ENCODE results near the gene APOB.

The APOB gene

GRCh38 chr2:21072477-21073242, 28.8 kb upstream of the APOB start:
- H3K36me3 ChIP-seq = no peaks in the 10 kb centered on the region
- DNase-seq = no peak
- peaks cover 18% of the 10 kb centered on the region for H3K27me3 ChIP-seq (ENCODE audit: insufficient read depth, low read depth, severe bottlenecking)
- H3K9me3 ChIP-seq (ENCODE audit: severe bottlenecking) = no peaks in the 10 kb centered on the region
- 0 out of 2 replicates have a peak, but pooled peaks have one; percentile 8 for TF ChIP-seq CTCF (IDR thresholded peaks at IDR 0.05; ENCODE audit: low read depth, low read length)
- H3K4me3 ChIP-seq (ENCODE audit: low read depth, low read length) = no peak overlapping the region
- H3K27ac ChIP-seq = no peak overlapping the region

- TF ChIP-seq CTCF (IDR thresholded peaks at IDR 0.05; ENCODE audit: low read depth, low read length) = no peak
- Histone ChIP-seq H3K27me3 (ENCODE audit: insufficient read depth, low read depth, severe bottlenecking) (peaks cover 32% of the 10 kb centered on the region), H3K4me3 (ENCODE audit: low read depth, low read length) (no peak overlapping the region), H3K27ac (no peak overlapping the region), H3K36me3 (no peaks in the 10 kb centered on the region), H3K9me3 (ENCODE audit: severe bottlenecking) (no peaks in the 10 kb centered on the region)
- no peak for DNase-seq
These were observed 26.7 kb upstream of the APOB start for GRCh38 chr2:21070341-21071257.

- Histone ChIP-seq H3K27me3 (ENCODE audit: insufficient read depth, low read depth, severe bottlenecking) (peaks cover 35% of the 10 kb centered on the region), H3K27ac (no peak overlapping the region), H3K36me3 (no peaks in the 10 kb centered on the region), H3K9me3 (ENCODE audit: severe bottlenecking) (no peaks in the 10 kb centered on the region), H3K4me3 (ENCODE audit: low read depth, low read length) (no peak overlapping the region)
- DNase-seq = no peak
- no peak for TF ChIP-seq CTCF (IDR thresholded peaks at IDR 0.05; ENCODE audit: low read depth, low read length)
These were observed 26.0 kb upstream of the APOB start for GRCh38 chr2:21069746-21070340.

GRCh38 chr2:21067859-21068537, 24.1 kb upstream of the APOB start:
- Histone ChIP-seq H3K36me3 (no peaks in the 10 kb centered on the region), H3K27me3 (ENCODE audit: insufficient read depth, low read depth, severe bottlenecking) (peaks cover 42% of the 10 kb centered on the region), H3K9me3 (ENCODE audit: severe bottlenecking) (no peaks in the 10 kb centered on the region), H3K27ac (no peak overlapping the region), H3K4me3 (ENCODE audit: low read depth, low read length) (no peak overlapping the region)
- TF ChIP-seq CTCF (IDR thresholded peaks at IDR 0.05; ENCODE audit: low read depth, low read length) = no peak
- DNase-seq = no peak

GRCh38 chr2:21067125-21067524, 23.3 kb upstream of the APOB start:
- H3K27me3 ChIP-seq (ENCODE audit: insufficient read depth, low read depth, severe bottlenecking) = peaks cover 46% of the 10 kb centered on the region
- no peak overlapping the region for H3K4me3 ChIP-seq (ENCODE audit: low read depth, low read length)
- H3K27ac ChIP-seq = no peak overlapping the region
- no peaks in the 10 kb centered on the region for H3K9me3 ChIP-seq (ENCODE audit: severe bottlenecking)
- no peaks in the 10 kb centered on the region for H3K36me3 ChIP-seq
- TF ChIP-seq CTCF (IDR thresholded peaks at IDR 0.05; ENCODE audit: low read depth, low read length) = no peak
- no peak for DNase-seq
